HCT116 (cell line): ENCODE data around the gene ACCS. TPM values are rescaled to one million over a fixed set of nuclear protein-coding genes. Genes with fewer than 3 reads are reported as not detected.

ENCODE experiments used
- ATAC-seq: fragments of 200-7000 bp; cut with Tn5 transposase; 2 replicates; pipeline ENCODE4 v1.9.1; 2020; ENCODE audit warnings: mild to moderate bottlenecking, moderate library complexity
- BruUV-seq: library from RNA; stranded (reverse); fragments of 400-500 nt; replicated peaks from 2 replicates; lab custom pipeline; 2021; lab: Mats Ljungman, UMichigan
- CTCF ChIA-PET: fragments of 300-600 bp; sonication (Branson Sonifier 250); formaldehyde crosslinking; loops from one replicate; lab custom pipeline; 2021; ENCODE audit warnings: antibody characterized with exemption; lab: Charles Lee
- POLR2A ChIA-PET: fragments of 300-600, 350-600 bp; sonication (Branson Sonifier 250); formaldehyde crosslinking; loops from one replicate; lab custom pipeline; 2021; ENCODE audit warnings: antibody characterized with exemption; lab: Charles Lee
- RAD21 ChIA-PET, 2 experiments: fragments of 300-600 bp; sonication (Branson Sonifier 250); formaldehyde crosslinking; loops; one replicate each; lab custom pipeline; 2023; ENCODE audit warnings: low total read pairs in 2 of 2; ENCODE audit not compliant: uncharacterized antibody in 2 of 2, unreplicated experiment in 2 of 2, low non-redundant PET in 1 of 2; lab: Charles Lee
- DNase-seq: peaks from one replicate; pipeline ENCODE4 v3.0.0-alpha.2; 2010; ENCODE audit warnings: low read depth, low spot score
- H2AFZ ChIP-seq: fragments of 200-600 bp; shearing (Covaris generic), sonication (generic); 2 replicates; pipeline ENCODE4 v1.6.1; 2017; ENCODE audit warnings: low read depth, mixed run types, mixed read lengths, antibody characterized with exemption, low read length; ENCODE audit not compliant: poor library complexity, severe bottlenecking
- H3K27ac ChIP-seq: 2 replicates; pipeline ENCODE4 v1.5.1; 2012; ENCODE audit warnings: low read depth, low read length
- H3K27me3 ChIP-seq: fragments of 200-600 bp; sonication (generic); 2 replicates; pipeline ENCODE4 v1.6.1; 2016; ENCODE audit warnings: mixed run types, low read length, mixed read lengths; ENCODE audit not compliant: insufficient read depth
- H3K36me3 ChIP-seq, 2 experiments: fragments of 200-500 bp in 1 of 2; fragments of 200-600 bp in 1 of 2; sonication (Bioruptor generic) in 1 of 2; sonication (generic) in 1 of 2; 2 replicates each; pipeline versions ENCODE4 v1.5.1 to v1.6.1; 2014 to 2016; ENCODE audit warnings: low read length in 2 of 2, inconsistent platforms in 1 of 2, mixed read lengths in 1 of 2, mixed run types in 1 of 2; ENCODE audit not compliant: insufficient read depth in 2 of 2, control insufficient read depth in 1 of 2
- H3K4me1 ChIP-seq, 2 experiments: fragments of 200-600 bp in 1 of 2; sonication (generic) in 1 of 2; 2 replicates each; pipeline versions ENCODE4 v1.5.1 to v1.6.1; 2012 to 2017; ENCODE audit warnings: low read length in 2 of 2, inconsistent platforms in 1 of 2, mild to moderate bottlenecking in 1 of 2, mixed read lengths in 1 of 2, mixed run types in 1 of 2, moderate library complexity in 1 of 2; ENCODE audit not compliant: insufficient read depth in 2 of 2, control insufficient read depth in 1 of 2
- H3K4me2 ChIP-seq: fragments of 200-600 bp; sonication (generic); 2 replicates; pipeline ENCODE4 v1.6.1; 2017; ENCODE audit warnings: mixed run types, low read length, mixed read lengths
- H3K4me3 ChIP-seq, 2 experiments: fragments of 200-600 bp in 1 of 2; sonication (generic) in 1 of 2; replicated peaks in 1 of 2; 2 replicates each; pipeline ENCODE4 v1.5.1; 2011 to 2016; ENCODE audit warnings: low read length in 2 of 2, control low read depth in 1 of 2, low read depth in 1 of 2, mild to moderate bottlenecking in 1 of 2, mixed read lengths in 1 of 2, mixed run types in 1 of 2
- H3K79me2 ChIP-seq: fragments of 200-600 bp; sonication (generic); 2 replicates; pipeline ENCODE4 v1.6.1; 2017; ENCODE audit warnings: mild to moderate bottlenecking, mixed run types, low read length, moderate library complexity, mixed read lengths; ENCODE audit not compliant: insufficient read depth
- H3K9ac ChIP-seq: fragments of 200-600 bp; sonication (generic); 2 replicates; pipeline ENCODE4 v1.6.1; 2016; ENCODE audit warnings: low read length, mixed read lengths
- H3K9me2 ChIP-seq: fragments of 200-600 bp; sonication (generic), shearing (Covaris generic); 2 replicates; pipeline ENCODE4 v1.6.1; 2017; ENCODE audit warnings: mixed run types, mild to moderate bottlenecking, moderate library complexity; ENCODE audit not compliant: insufficient read depth
- H3K9me3 ChIP-seq, 2 experiments: fragments of 200-500 bp in 1 of 2; fragments of 200-600 bp in 1 of 2; sonication (Bioruptor generic) in 1 of 2; sonication (generic) in 1 of 2; 2 replicates each; pipeline ENCODE4 v1.6.1; 2014 to 2017; ENCODE audit warnings: low read length in 2 of 2, mixed read lengths in 2 of 2, inconsistent platforms in 1 of 2, low read depth in 1 of 2, mild to moderate bottlenecking in 1 of 2, mixed run types in 1 of 2, moderate library complexity in 1 of 2; ENCODE audit not compliant: control insufficient read depth in 1 of 2, insufficient read depth in 1 of 2
- H4K20me1 ChIP-seq: fragments of 200-600 bp; sonication (generic), shearing (Covaris generic); 2 replicates; pipeline ENCODE4 v1.6.1; 2017; ENCODE audit warnings: mixed run types, mild to moderate bottlenecking, moderate library complexity; ENCODE audit not compliant: insufficient read depth
- CEBPB ChIP-seq: IDR thresholded peaks from 2 replicates; pipeline ENCODE4 v1.6.1; 2012; ENCODE audit warnings: low read depth
- EZH2 ChIP-seq: fragments of 200-600 bp; sonication (generic); IDR thresholded peaks from 2 replicates; pipeline ENCODE4 v1.6.1; 2017; ENCODE audit warnings: antibody characterized with exemption, mixed run types
- EZH2phosphoT487 ChIP-seq: fragments of 200-600 bp; IDR thresholded peaks from 2 replicates; pipeline ENCODE4 v1.6.1; 2018; ENCODE audit warnings: antibody characterized with exemption, borderline replicate concordance
- JUND ChIP-seq: IDR thresholded peaks from 2 replicates; pipeline ENCODE4 v1.6.1; 2012
- POLR2A ChIP-seq: IDR thresholded peaks from 2 replicates; pipeline ENCODE4 v1.7.0; 2011; ENCODE audit warnings: borderline replicate concordance; ENCODE audit not compliant: insufficient read depth, insufficient read length; ENCODE audit errors: extremely low read depth
- POLR2AphosphoS5 ChIP-seq: IDR thresholded peaks from 2 replicates; pipeline ENCODE4 v1.6.1; 2011; ENCODE audit warnings: mild to moderate bottlenecking, low read depth, low read length, moderate library complexity
- RAD21 ChIP-seq: IDR thresholded peaks from 2 replicates; pipeline ENCODE4 v1.6.1; 2012; ENCODE audit warnings: low read depth, mild to moderate bottlenecking
- SP1 ChIP-seq: IDR thresholded peaks from 2 replicates; pipeline ENCODE4 v1.6.1; 2012; ENCODE audit warnings: low read depth
- SRF ChIP-seq: IDR thresholded peaks from 2 replicates; pipeline ENCODE4 v1.6.1; 2012; ENCODE audit warnings: low read depth
- TCF7L2 ChIP-seq: IDR thresholded peaks from 2 replicates; pipeline ENCODE4 v1.7.0; 2011; ENCODE audit warnings: borderline replicate concordance, inconsistent platforms; ENCODE audit not compliant: insufficient read depth, insufficient read length; ENCODE audit errors: extremely low read depth
- YY1 ChIP-seq: IDR thresholded peaks from 2 replicates; pipeline ENCODE4 v1.6.1; 2011; ENCODE audit warnings: low read length, low read depth, moderate library complexity, mild to moderate bottlenecking; ENCODE audit not compliant: insufficient replicate concordance; ENCODE audit errors: extremely low read depth
- intact Hi-C: fragments of 100-400 bp; cut with micrococcal nuclease; formaldehyde crosslinking; loops from 2 replicates; pipeline ENCODE4 v1.10.0; 2022
- total RNA-seq: library from RNA; stranded (reverse); gene quantifications from one replicate; pipeline ENCODE4 v1.2.1, GENCODE V29; 2021; ENCODE audit not compliant: unreplicated experiment
- TF ChIP-seq, protein P1 (sequence below): IDR thresholded peaks from 2 replicates; pipeline ENCODE4 v1.6.1; 2011; ENCODE audit warnings: mild to moderate bottlenecking, low read length, moderate library complexity; ENCODE audit not compliant: insufficient replicate concordance; ENCODE audit errors: extremely low read depth
- TF ChIP-seq, protein P2 (sequence below): IDR thresholded peaks from 2 replicates; pipeline ENCODE4 v1.6.1; 2012
- TF ChIP-seq, protein P3 (sequence below), 3 experiments: fragments of 200-600 bp in 1 of 3; sonication (generic) in 1 of 3; IDR thresholded peaks in 2 of 3; conservative IDR thresholded peaks in 1 of 3; 2 replicates each; pipeline ENCODE4 v1.5.1; 2012 to 2017; ENCODE audit warnings: low read depth in 2 of 3, low read length in 2 of 3, antibody characterized with exemption in 1 of 3, borderline replicate concordance in 1 of 3, control low read depth in 1 of 3, mild to moderate bottlenecking in 1 of 3, mixed read lengths in 1 of 3, mixed run types in 1 of 3, moderate library complexity in 1 of 3; ENCODE audit not compliant: insufficient read depth in 1 of 3
- TF ChIP-seq, protein P4 (sequence below): IDR thresholded peaks from 2 replicates; pipeline ENCODE4 v1.6.1; 2012; ENCODE audit warnings: low read depth
- TF ChIP-seq, protein P5 (sequence below): IDR thresholded peaks from 2 replicates; pipeline ENCODE4 v1.6.1; 2012

The ACCS gene
- total RNA-seq, 1 experiment from 2014 or later = 13.2 TPM

DNA sequence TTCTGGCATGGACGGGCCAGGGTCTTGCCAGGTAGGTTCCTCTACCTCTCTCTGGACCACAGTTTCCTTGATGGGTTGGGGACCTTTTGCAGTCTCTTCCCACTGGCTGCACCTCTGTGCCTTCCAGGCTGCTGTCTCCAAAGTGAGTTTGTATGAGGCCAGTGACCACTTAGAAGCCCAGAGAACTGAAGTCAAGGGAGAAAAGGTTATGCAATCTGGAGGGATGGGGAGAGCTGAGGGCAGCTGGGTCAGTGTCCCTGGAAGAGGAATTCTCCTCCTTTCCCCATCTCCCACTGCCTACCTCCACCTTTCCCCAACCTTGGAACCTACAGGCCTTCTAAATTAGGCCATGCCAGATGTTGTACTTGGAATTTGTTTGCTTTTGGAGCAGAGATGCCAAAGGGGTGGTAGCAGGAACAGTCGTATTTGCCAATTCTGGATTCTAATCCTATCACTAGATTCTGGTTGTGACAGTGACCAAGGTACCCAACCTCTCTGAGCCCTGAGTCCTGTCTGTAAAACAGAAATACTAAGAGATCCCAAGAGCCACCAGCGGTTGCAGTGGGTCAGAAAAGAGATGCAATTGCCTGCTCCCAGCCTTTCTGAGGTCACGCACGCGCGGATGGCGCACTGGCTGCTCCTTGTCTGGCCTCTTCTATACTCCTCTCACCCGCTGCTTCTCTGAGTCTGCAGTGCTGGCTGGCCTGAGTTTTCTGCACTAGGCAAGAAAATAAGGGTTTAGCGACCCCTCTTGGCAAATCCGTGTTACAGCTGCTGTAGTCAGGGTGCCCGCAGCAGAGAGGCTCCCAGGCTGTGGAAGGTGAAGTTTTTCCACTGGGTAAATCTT is 29.0 kb upstream of the ACCS start:
- DNase-seq (peak; percentile 61), ATAC-seq (peak; percentile 98)
- Histone ChIP-seq H3K9ac (no peak overlapping the region), H3K4me2 (peak overlapping the region; percentile 23; the same call in 1 of the 2 replicates), H3K36me3 (no peaks in the 10 kb centered on the region), H3K4me3 (no peak overlapping the region), H3K27me3 (no peaks in the 10 kb centered on the region), H3K4me1 (peaks cover 0 to 3% of the 10 kb centered on the region in 2 experiments; a peak in 1 of 4 replicates), H3K9me3 (no peaks in the 10 kb centered on the region), H3K27ac (no peak overlapping the region), H2AFZ (peak overlapping the region; percentile 74), H3K79me2 (no peaks in the 10 kb centered on the region), H4K20me1 (no peaks in the 10 kb centered on the region), H3K9me2 (no peaks in the 10 kb centered on the region)
- TF ChIP-seq SP1 (no peak), CEBPB (no peak), POLR2AphosphoS5 (no peak), TCF7L2 (no peak), SRF (no peak), RAD21 (peak; percentile 90), EZH2phosphoT487 (no peak), YY1 (no peak), POLR2A (no peak), EZH2 (no peak), JUND (no peak)
- TF ChIP-seq, protein P1, sequence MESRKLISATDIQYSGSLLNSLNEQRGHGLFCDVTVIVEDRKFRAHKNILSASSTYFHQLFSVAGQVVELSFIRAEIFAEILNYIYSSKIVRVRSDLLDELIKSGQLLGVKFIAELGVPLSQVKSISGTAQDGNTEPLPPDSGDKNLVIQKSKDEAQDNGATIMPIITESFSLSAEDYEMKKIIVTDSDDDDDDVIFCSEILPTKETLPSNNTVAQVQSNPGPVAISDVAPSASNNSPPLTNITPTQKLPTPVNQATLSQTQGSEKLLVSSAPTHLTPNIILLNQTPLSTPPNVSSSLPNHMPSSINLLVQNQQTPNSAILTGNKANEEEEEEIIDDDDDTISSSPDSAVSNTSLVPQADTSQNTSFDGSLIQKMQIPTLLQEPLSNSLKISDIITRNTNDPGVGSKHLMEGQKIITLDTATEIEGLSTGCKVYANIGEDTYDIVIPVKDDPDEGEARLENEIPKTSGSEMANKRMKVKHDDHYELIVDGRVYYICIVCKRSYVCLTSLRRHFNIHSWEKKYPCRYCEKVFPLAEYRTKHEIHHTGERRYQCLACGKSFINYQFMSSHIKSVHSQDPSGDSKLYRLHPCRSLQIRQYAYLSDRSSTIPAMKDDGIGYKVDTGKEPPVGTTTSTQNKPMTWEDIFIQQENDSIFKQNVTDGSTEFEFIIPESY = no peak
- TF ChIP-seq, protein P2, sequence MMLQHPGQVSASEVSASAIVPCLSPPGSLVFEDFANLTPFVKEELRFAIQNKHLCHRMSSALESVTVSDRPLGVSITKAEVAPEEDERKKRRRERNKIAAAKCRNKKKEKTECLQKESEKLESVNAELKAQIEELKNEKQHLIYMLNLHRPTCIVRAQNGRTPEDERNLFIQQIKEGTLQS = no peak
- TF ChIP-seq, protein P3, sequence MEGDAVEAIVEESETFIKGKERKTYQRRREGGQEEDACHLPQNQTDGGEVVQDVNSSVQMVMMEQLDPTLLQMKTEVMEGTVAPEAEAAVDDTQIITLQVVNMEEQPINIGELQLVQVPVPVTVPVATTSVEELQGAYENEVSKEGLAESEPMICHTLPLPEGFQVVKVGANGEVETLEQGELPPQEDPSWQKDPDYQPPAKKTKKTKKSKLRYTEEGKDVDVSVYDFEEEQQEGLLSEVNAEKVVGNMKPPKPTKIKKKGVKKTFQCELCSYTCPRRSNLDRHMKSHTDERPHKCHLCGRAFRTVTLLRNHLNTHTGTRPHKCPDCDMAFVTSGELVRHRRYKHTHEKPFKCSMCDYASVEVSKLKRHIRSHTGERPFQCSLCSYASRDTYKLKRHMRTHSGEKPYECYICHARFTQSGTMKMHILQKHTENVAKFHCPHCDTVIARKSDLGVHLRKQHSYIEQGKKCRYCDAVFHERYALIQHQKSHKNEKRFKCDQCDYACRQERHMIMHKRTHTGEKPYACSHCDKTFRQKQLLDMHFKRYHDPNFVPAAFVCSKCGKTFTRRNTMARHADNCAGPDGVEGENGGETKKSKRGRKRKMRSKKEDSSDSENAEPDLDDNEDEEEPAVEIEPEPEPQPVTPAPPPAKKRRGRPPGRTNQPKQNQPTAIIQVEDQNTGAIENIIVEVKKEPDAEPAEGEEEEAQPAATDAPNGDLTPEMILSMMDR (IDR thresholded peaks at IDR 0.05 in 2 of 3, conservative IDR thresholded peaks at IDR 0.05 in 1 of 3; ENCODE audit: borderline replicate concordance in 1 of 3, insufficient read depth in 1 of 3, low read depth in 2 of 3, low read length in 2 of 3) = peak; percentile 77 to 87 (median 83)
- TF ChIP-seq, protein P4, sequence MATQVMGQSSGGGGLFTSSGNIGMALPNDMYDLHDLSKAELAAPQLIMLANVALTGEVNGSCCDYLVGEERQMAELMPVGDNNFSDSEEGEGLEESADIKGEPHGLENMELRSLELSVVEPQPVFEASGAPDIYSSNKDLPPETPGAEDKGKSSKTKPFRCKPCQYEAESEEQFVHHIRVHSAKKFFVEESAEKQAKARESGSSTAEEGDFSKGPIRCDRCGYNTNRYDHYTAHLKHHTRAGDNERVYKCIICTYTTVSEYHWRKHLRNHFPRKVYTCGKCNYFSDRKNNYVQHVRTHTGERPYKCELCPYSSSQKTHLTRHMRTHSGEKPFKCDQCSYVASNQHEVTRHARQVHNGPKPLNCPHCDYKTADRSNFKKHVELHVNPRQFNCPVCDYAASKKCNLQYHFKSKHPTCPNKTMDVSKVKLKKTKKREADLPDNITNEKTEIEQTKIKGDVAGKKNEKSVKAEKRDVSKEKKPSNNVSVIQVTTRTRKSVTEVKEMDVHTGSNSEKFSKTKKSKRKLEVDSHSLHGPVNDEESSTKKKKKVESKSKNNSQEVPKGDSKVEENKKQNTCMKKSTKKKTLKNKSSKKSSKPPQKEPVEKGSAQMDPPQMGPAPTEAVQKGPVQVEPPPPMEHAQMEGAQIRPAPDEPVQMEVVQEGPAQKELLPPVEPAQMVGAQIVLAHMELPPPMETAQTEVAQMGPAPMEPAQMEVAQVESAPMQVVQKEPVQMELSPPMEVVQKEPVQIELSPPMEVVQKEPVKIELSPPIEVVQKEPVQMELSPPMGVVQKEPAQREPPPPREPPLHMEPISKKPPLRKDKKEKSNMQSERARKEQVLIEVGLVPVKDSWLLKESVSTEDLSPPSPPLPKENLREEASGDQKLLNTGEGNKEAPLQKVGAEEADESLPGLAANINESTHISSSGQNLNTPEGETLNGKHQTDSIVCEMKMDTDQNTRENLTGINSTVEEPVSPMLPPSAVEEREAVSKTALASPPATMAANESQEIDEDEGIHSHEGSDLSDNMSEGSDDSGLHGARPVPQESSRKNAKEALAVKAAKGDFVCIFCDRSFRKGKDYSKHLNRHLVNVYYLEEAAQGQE = no peak
- TF ChIP-seq, protein P5, sequence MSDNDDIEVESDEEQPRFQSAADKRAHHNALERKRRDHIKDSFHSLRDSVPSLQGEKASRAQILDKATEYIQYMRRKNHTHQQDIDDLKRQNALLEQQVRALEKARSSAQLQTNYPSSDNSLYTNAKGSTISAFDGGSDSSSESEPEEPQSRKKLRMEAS = no peak
- POLR2A ChIA-PET = no interaction called here
- BruUV-seq = no TSS peak
- intact Hi-C loops = loop anchor here (1.0 kb wide), 3 partner anchors 93 to 533 kb away; no protein-coding TSS in a partner anchor
- CTCF ChIA-PET = interaction anchor here (0.6 to 1.8 kb wide), 5 partner anchors 9 to 147 kb away, joined by 3 to 10 read pairs (median 5); no protein-coding TSS in a partner anchor
- RAD21 ChIA-PET = interaction anchor here in 1 of 2 experiments (1.0 kb wide), 1 partner anchor 90 kb away, joined by 3 read pairs; no protein-coding TSS in a partner anchor
